Activated CD4-positive, alpha-beta T cell treated with anti-CD3 and anti-CD28 coated beads for 36 hours (primary cell): Measurements from ENCODE around the gene TPCN2. TPM values are rescaled to one million over a fixed set of nuclear protein-coding genes. Genes with fewer than 3 reads are reported as not detected.

Experiments
- ATAC-seq: fragments of 200-7000 bp; cut with Tn5 transposase; one replicate; pipeline ENCODE4 v1.10.0; 2021; ENCODE audit warnings: mild to moderate bottlenecking, moderate library complexity
- CTCF ChIA-PET: fragments of 350-600 bp; sonication (Branson Sonifier 250); formaldehyde crosslinking; loops from one replicate; lab custom pipeline; 2021; ENCODE audit warnings: antibody characterized with exemption; lab: Charles Lee
- POLR2A ChIA-PET: fragments of 350-600 bp; sonication (Branson Sonifier 250); formaldehyde crosslinking; loops from one replicate; lab custom pipeline; 2021; ENCODE audit warnings: antibody characterized with exemption, inconsistent platforms; lab: Charles Lee
- DNase-seq: peaks from one replicate; pipeline ENCODE4 v3.0.0-alpha.2; 2020
- H3K27ac Mint-ChIP-seq: one replicate; pipeline ENCODE4 v1.8.0; 2021; ENCODE audit warnings: mixed read lengths
- H3K27me3 Mint-ChIP-seq: one replicate; pipeline ENCODE4 v1.8.0; 2021; ENCODE audit warnings: mixed read lengths
- H3K36me3 Mint-ChIP-seq: one replicate; pipeline ENCODE4 v1.8.0; 2021; ENCODE audit warnings: low read depth, mixed read lengths
- H3K4me1 Mint-ChIP-seq: one replicate; pipeline ENCODE4 v1.8.0; 2021; ENCODE audit warnings: mixed read lengths
- H3K4me3 Mint-ChIP-seq: one replicate; pipeline ENCODE4 v1.8.0; 2021; ENCODE audit warnings: mild to moderate bottlenecking, moderate library complexity, mixed read lengths
- H3K9me3 Mint-ChIP-seq: one replicate; pipeline ENCODE4 v1.8.0; 2021; ENCODE audit warnings: low read depth, mixed read lengths
- intact Hi-C, 2 experiments: fragments of 100-400 bp; cut with DNase I in 1 of 2; cut with micrococcal nuclease in 1 of 2; formaldehyde crosslinking; loops; one replicate each; pipeline versions ENCODE4 v1.14.2 to v1.15.1; 2022 to 2024; cut with DNase I, micrococcal nuclease
- total RNA-seq, 2 experiments: library from RNA; stranded (reverse); gene quantifications; one replicate each; pipeline ENCODE4 v1.2.3, GENCODE V29; 2021

The TPCN2 gene
- total RNA-seq, 2 experiments from 2014 or later, result 7.4 to 10.4 TPM

- Mint-ChIP-seq H3K9me3 (no peaks in the 10 kb centered on the region), H3K27ac (no peak overlapping the region), H3K4me3 (no peak overlapping the region), H3K36me3 (peaks cover 11% of the 10 kb centered on the region), H3K4me1 (no peaks in the 10 kb centered on the region), H3K27me3 (no peaks in the 10 kb centered on the region)
- CTCF ChIA-PET, result no interaction called here
- POLR2A ChIA-PET, result no interaction called here
- intact Hi-C loops, result no loop called here
- ATAC-seq (no peak), DNase-seq (no peak)
These were observed 46.2 kb downstream of the TPCN2 start for GRCh38 chr11:69094915-69095290.

GRCh38 chr11:69095300-69095699, 46.6 kb downstream of the TPCN2 start:
- ATAC-seq, result no peak
- Mint-ChIP-seq H3K4me1 (no peaks in the 10 kb centered on the region), H3K36me3 (peaks cover 9% of the 10 kb centered on the region), H3K4me3 (no peak overlapping the region), H3K9me3 (no peaks in the 10 kb centered on the region), H3K27me3 (no peaks in the 10 kb centered on the region), H3K27ac (no peak overlapping the region)
- ChIA-PET POLR2A (no interaction called here), CTCF (no interaction called here)
- intact Hi-C loops, result no loop called here
- no peak for DNase-seq

- no peak for DNase-seq
- no peak for ATAC-seq
- ChIA-PET POLR2A (no interaction called here), CTCF (no interaction called here)
- Mint-ChIP-seq H3K4me3 (no peak overlapping the region), H3K36me3 (peaks cover 8% of the 10 kb centered on the region), H3K27me3 (no peaks in the 10 kb centered on the region), H3K4me1 (peaks cover under 1% of the 10 kb centered on the region), H3K27ac (no peak overlapping the region), H3K9me3 (no peaks in the 10 kb centered on the region)
- intact Hi-C loops, result no loop called here
These were observed 47.7 kb downstream of the TPCN2 start for GRCh38 chr11:69096473-69096872.

- ATAC-seq (no peak), DNase-seq (no peak)
- CTCF ChIA-PET, result interaction anchor here (0.6 kb wide), 1 partner anchor 450 kb away, joined by 3 read pairs; no protein-coding TSS in a partner anchor
- POLR2A ChIA-PET, result no interaction called here
- Mint-ChIP-seq H3K27me3 (no peaks in the 10 kb centered on the region), H3K27ac (no peak overlapping the region), H3K36me3 (peaks cover 6% of the 10 kb centered on the region), H3K9me3 (no peaks in the 10 kb centered on the region), H3K4me1 (peaks cover 2% of the 10 kb centered on the region), H3K4me3 (no peak overlapping the region)
- intact Hi-C loops, result no loop called here
These were observed 48.5 kb downstream of the TPCN2 start for GRCh38 chr11:69097263-69097662.

GRCh38 chr11:69099180-69099579, 50.4 kb downstream of the TPCN2 start:
- intact Hi-C loops, result no loop called here
- Mint-ChIP-seq H3K9me3 (no peaks in the 10 kb centered on the region), H3K36me3 (no peaks in the 10 kb centered on the region), H3K4me3 (no peak overlapping the region), H3K27me3 (no peaks in the 10 kb centered on the region), H3K27ac (no peak overlapping the region), H3K4me1 (peaks cover 2% of the 10 kb centered on the region)
- ChIA-PET POLR2A (no interaction called here), CTCF (interaction anchor here (0.7 to 1.7 kb wide), 4 partner anchors 9 to 571 kb away, joined by 3 to 7 read pairs (median 3); no protein-coding TSS in a partner anchor)
- ATAC-seq (no peak), DNase-seq (no peak)

- ChIA-PET POLR2A (no interaction called here), CTCF (interaction anchor here (0.5 to 1.8 kb wide), 4 partner anchors 104 to 569 kb away, joined by 3 to 7 read pairs (median 4); no protein-coding TSS in a partner anchor)
- Mint-ChIP-seq H3K36me3 (no peaks in the 10 kb centered on the region), H3K27me3 (no peaks in the 10 kb centered on the region), H3K27ac (no peak overlapping the region), H3K4me1 (peaks cover 2% of the 10 kb centered on the region), H3K9me3 (no peaks in the 10 kb centered on the region), H3K4me3 (no peak overlapping the region)
- DNase-seq (no peak), ATAC-seq (no peak)
- intact Hi-C loops, result loop anchor here (1.0 to 10.0 kb wide), 7 partner anchors 138 to 570 kb away; partner anchors contain the start of gene MYEOV (in 1 of the 2)
These were observed 51.9 kb downstream of the TPCN2 start for GRCh38 chr11:69100454-69101114.

GRCh38 chr11:69101115-69101791, 52.5 kb downstream of the TPCN2 start:
- intact Hi-C loops, result loop anchor here (1.0 to 10.0 kb wide), 7 partner anchors 138 to 569 kb away; partner anchors contain the start of gene MYEOV (in 1 of the 2)
- peak; percentile 93 for ATAC-seq
- Mint-ChIP-seq H3K36me3 (no peaks in the 10 kb centered on the region), H3K9me3 (no peaks in the 10 kb centered on the region), H3K4me3 (no peak overlapping the region), H3K27ac (no peak overlapping the region), H3K4me1 (peaks cover 2% of the 10 kb centered on the region), H3K27me3 (no peaks in the 10 kb centered on the region)
- ChIA-PET POLR2A (no interaction called here), CTCF (interaction anchor here (0.5 to 1.8 kb wide), 7 partner anchors 40 to 569 kb away, joined by 3 to 6 read pairs (median 3); no protein-coding TSS in a partner anchor)
- peak; percentile 85 for DNase-seq

GRCh38 chr11:69101792-69102695, 53.3 kb downstream of the TPCN2 start:
- Mint-ChIP-seq H3K36me3 (no peaks in the 10 kb centered on the region), H3K9me3 (no peaks in the 10 kb centered on the region), H3K27ac (no peak overlapping the region), H3K27me3 (no peaks in the 10 kb centered on the region), H3K4me3 (no peak overlapping the region), H3K4me1 (peaks cover 2% of the 10 kb centered on the region)
- CTCF ChIA-PET, result interaction anchor here (0.6 to 1.8 kb wide), 7 partner anchors 39 to 568 kb away, joined by 3 to 6 read pairs (median 3); no protein-coding TSS in a partner anchor
- POLR2A ChIA-PET, result no interaction called here
- no peak for DNase-seq
- ATAC-seq, result no peak
- intact Hi-C loops, result loop anchor here (1.0 to 10.0 kb wide), 7 partner anchors 137 to 568 kb away; partner anchors contain the start of gene MYEOV (in 1 of the 2)

- peak; percentile 25 for DNase-seq
- H3K9me3 Mint-ChIP-seq, result no peaks in the 10 kb centered on the region
- POLR2A ChIA-PET, result no interaction called here
- no peak overlapping the region for H3K27ac Mint-ChIP-seq
- peaks cover 2% of the 10 kb centered on the region for H3K4me1 Mint-ChIP-seq
- H3K4me3 Mint-ChIP-seq, result no peak overlapping the region
- ATAC-seq, result no peak
- intact Hi-C loops, result loop anchor here (5.0 to 10.0 kb wide), 2 partner anchors 192 to 324 kb away; partner anchors contain the start of gene MYEOV (in 1 of the 2)
- no peaks in the 10 kb centered on the region for H3K36me3 Mint-ChIP-seq
- CTCF ChIA-PET, result interaction anchor here (0.5 to 1.8 kb wide), 4 partner anchors 43 to 567 kb away, joined by 3 to 6 read pairs (median 3); no protein-coding TSS in a partner anchor
- H3K27me3 Mint-ChIP-seq, result no peaks in the 10 kb centered on the region
These were observed 54.2 kb downstream of the TPCN2 start for GRCh38 chr11:69102732-69103615.

- intact Hi-C loops, result loop anchor here (5.0 to 10.0 kb wide), 2 partner anchors 190 to 323 kb away; partner anchors contain the start of gene MYEOV (in 1 of the 2)
- no peak overlapping the region for H3K27ac Mint-ChIP-seq
- CTCF ChIA-PET, result no interaction called here
These were observed 55.6 kb downstream of the TPCN2 start for GRCh38 chr11:69104212-69104855.

More at GRCh38 chr11:69104212-69104855, 55.6 kb downstream of the TPCN2 start:
- Mint-ChIP-seq H3K9me3 (no peaks in the 10 kb centered on the region), H3K4me1 (peaks cover 2% of the 10 kb centered on the region), H3K27me3 (no peaks in the 10 kb centered on the region), H3K36me3 (no peaks in the 10 kb centered on the region), H3K4me3 (no peak overlapping the region)
- DNase-seq (no peak), ATAC-seq (no peak)
- POLR2A ChIA-PET, result no interaction called here
